Kidney tubule cell (primary cell): ENCODE results near the gene PIPOX.
"Not testable (repeated sequence)": the region's sequence is repeated elsewhere in the genome, so short reads cannot be mapped to it uniquely, and the experiment has no call there.

Experiments used
- DNase-seq: peaks from one replicate; pipeline ENCODE4 v3.0.0-alpha.2; 2018; ENCODE audit warnings: low spot score

The PIPOX gene

DNA sequence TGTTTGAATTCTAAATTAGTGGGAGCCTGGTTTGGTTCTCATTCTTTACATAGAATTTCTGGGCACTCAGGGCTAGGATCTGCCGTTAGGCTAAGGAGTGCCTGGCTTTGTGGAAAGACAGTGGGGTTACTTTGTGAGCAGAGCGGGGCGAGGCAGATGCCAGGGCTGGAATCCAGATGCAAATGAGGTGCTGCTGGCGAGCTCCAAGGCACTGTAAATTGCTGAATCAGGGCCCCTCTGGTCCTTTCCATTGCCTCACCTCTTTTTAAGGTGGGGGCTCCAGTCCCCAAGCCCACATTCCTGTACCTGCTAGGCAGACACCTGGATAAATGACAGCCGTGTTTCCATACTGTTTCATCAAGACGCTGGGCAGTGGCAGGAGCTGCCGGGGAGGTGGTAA, 33.8 kb downstream of the PIPOX start:
- no peak for DNase-seq

DNA sequence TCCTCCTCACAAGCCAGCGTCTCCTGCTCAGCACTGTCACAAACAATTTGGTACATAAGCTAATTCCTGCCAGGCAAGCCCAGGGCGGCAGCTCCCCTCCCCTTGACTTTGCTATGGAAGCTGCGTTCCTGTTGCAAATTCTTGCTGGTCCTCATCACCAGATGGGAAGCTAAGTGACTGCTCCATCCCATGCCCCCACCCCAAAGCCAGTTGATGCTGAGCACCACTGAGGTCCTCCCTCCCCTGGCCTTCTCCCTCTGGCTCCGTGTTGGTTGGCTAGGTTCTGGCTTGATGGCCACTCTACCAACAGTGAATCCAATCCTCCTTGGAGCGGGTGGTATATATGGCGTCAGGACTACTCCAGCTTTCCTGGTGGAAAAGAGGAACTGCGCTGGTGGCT, 34.4 kb downstream of the PIPOX start:
- no peak for DNase-seq

DNA sequence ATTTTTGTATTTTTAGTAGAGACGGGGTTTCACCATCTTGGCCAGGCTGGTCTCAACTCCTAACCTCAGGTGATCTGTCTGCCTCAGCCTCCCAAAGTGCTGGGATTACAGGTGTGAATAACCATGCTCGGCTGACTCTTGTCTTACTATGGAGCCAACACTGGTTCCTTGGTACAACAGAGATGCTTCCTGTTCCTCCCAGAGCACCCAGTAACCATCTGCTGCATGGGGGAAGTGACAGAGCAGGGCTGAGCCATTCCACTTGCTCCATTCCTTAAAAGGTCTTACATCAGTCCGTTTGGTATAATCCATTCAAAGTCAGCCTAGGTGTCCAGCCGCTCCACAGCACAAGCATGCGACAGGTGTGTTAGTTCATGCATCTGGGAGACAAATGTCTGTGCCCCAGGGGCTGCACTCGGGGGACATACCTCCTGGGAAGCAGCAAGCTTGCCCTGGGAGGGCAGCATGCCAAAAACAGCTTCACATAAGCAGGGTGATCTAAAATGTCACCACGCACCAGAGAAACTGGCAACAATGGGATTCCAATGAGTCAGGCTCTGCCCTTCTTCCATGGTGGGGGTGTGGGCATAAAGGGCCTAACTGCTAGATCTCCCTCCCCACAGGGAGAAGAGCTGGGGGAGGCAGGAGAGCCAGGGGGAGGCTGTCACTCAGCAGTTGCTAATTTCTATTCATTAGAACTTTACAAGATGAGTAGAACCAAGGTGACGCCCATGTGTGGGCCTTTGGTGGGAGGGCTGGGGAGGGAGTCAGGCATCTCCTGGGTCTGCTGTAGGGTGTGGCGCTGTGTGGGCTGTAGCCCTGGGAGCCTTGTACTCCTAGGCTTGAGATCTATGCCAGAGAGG, 35.5 kb downstream of the PIPOX start:
- peak; percentile 75 for DNase-seq

DNA sequence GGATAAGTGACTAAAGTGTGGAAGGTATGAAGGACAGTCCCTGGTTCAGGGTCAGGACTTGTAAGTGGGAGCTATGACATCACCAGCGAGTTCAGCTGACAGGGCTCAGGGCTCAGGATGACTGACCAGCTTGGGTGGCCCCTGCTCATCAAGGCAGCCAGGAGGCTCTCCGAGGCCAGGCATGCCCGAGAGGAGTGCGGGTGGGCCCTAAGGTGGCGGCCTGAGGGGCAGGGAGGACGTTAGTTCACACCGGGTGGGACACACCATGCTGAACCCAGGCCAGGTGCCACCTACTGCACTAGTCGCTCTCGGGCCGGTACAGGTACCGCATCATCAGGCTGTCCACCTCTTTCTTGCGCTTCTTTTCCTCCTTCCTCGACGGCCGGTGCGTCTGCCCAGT, 36.5 kb downstream of the PIPOX start:
- DNase-seq = no peak

DNA sequence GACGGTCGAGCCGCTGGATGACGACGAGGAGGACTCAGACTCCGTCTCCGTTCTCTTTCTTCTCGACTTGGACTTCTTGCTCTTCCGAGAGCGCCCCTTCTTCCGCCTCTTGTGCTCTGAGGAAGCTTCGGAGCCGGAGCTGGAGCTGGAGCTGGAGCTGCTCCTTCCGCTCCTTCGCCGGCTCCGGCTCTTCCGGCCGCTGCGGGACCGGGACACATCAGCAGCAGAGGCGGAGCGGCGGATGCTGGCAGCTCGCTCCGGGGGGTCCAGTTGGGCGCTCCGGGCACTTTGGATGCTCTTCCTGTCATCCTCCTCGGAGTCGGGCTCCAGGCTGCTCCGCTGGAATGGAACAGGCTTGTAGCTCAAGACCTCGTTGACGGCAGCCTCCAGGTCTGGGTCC, 36.9 kb downstream of the PIPOX start:
- no peak for DNase-seq

DNA sequence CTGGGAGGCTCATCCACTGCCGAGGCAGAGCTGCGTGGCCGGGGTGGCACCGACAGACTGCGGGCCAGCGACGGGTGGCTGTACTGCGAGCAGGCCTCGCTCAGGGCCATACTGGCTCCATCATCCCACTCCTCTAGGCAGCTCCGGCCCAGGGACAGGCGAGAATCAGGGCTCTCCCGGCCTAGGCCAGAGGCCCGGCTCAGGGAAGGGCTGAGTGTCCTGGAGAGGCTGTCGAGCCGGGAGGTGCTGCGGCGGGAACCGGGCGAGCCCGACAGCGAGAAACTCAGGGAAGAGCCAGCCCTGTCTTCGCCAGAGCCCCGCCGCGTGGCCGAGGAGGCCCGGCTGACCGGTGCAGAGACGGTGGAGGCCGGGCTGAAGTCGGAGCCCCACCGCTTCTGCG, 37.4 kb downstream of the PIPOX start:
- no peak for DNase-seq

DNA sequence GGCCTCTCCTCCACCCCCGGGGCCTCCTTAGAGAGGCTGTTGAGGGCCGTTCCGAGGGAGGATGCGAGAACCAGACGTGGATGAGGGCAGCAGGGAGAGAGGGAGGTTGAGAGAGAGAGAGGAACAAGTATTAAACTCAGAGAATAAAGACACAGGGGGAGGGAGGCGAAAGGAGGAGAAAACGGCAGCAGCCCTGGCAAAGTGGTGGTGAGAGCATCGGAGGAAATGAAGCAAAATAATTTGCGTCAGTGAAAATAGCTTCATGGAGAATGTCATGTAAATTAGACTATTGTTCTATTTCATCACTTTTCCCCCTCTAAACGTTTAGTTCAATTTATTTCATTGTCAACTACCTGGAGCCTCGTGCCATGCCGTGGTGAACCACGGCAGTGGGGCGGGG, 38.0 kb downstream of the PIPOX start:
- no peak for DNase-seq

DNA sequence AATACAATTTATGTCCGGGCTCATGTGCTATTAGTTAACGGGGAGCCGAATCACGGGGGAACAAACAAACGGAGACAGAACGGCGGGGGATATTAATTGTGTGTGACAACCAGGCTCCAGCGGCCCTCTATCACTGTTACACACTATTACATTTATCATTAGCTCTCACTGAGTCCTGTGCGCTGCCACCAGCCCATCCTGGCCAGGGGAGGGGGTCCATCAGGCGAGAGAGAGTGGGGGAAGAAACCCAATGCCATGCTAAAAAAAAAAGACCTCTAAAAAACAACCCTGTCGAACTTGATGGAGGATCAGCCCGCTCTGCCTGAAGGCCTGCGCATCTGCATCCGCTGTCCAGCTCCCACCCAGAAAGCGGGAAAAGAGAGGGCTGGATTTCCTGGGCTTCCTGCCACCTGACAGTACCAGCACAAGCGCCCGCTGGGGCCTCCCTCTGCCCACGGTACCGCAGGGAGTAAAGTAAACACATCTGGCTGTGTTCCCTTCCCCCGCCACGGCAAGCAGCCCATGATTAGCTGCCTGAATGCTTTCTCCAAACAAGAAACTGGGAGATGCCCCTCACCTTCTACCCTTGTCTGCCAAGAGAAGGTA, 41.7 kb downstream of the PIPOX start:
- DNase-seq = no peak

DNA sequence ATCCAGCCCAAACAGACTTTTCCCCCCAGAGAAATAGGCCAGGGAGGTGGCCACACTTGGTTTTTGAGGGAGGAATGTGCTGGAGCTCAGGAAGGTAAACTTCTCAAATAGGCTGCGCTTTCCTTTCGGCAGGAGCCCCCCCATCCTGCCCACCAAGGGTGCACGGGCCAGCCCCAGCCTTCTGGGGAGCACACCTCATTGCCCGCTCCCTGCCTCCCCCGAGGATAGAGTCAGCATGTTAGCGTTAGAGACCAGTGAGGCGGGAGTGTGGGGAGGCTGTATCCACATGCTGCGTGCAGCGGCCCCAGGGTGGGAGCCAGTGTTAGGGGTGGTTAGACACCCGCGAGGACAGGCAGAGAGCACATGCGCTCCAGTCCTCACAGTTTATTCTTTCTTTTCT, 42.3 kb downstream of the PIPOX start:
- no peak for DNase-seq

DNA sequence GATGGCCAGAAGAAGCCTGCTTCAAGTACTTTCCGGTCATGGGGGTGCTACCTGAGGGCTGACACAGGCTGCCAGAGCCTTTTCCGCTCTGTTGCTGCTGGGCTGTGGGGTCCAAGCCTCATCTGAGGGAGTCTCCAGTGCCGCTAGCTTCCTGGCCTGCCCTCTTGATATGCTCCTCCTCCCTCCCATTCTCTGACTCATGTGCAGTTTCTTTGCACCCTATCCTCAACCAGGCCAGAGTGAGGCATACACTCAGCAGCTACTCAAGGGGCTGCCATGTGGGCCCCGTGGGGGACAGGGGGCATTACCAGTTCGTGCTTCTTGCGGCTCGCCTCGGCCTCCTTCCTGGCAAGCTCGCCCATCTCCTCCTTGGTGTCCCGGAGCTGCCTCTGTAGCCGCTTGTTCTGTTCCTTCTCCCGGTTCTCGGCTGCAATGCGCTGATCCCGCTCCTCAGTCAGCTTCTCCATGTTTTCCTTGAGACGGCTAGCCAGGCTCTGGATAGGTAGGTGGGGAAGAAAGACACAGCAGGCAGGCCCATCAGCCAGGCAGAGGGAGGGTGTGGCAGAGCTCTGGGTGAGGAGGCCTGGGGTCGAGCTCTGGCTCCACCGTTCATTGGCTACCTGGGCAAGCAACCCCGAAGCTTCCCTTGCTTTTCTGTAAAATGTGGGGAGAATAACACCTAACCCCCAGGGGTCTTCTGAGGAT, 43.8 kb downstream of the PIPOX start:
- no peak for DNase-seq

DNA sequence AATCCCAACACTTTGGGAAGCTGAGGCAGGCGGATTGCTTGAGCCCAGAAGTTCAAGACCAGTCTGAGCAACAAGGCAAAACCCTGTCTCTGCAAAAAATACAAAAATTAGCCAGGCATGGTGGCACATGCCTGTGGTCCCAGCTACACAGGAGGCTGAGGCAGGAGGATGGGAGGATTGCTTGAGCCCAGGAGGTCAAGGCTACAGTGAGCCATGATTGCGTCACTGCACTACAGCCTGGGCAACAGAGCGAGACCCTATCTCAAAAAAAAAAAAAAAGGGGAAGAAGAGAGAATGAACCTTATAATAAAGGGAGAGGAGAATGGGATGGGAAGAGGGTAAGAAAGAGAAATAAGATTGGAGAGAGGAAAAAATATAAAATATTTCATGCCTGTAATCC, 45.8 kb downstream of the PIPOX start:
- not testable (repeated sequence) for DNase-seq

DNA sequence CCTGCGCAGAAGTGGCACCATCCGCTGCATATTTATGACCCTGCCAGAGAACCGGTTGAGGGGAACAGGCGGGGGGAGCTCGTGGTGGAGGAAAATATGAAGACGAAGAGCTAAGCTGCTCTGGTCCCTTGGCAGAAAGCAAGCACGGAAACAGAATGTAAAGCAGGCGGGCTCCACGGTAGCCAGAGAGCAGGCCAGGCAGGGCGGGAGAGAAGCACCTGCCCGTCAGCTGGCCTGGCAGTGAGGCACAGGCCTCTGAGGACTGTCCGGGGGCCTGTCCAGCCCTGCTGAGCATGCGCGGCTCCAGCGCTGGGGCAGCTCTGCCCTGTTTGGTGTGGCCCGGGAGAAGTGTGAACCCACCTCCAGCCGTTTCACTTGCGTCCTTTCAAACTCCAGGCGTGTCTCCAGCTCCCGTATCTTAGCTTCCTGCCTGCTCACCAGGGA, 46.7 kb downstream of the PIPOX start:
- DNase-seq = no peak

DNA sequence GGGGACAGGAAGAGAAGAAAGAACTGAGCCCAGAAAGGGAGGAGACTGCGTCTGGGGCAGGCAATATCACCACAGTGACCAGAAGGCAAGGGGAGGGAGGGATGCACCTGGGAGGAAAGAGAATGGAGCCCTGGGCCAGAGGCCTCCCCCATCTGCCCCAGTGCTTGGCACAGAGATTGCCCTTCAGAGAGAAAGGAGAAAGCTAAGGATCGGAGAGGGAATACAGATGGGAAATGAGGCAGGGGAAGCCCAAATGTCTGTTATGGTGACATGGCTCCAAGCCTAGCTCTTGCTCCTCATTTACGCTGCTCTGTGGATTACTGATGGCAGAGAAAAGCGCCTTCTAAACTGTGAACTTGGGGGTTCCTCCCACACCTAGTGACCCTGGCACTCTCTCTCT, 47.2 kb downstream of the PIPOX start:
- no peak for DNase-seq

DNA sequence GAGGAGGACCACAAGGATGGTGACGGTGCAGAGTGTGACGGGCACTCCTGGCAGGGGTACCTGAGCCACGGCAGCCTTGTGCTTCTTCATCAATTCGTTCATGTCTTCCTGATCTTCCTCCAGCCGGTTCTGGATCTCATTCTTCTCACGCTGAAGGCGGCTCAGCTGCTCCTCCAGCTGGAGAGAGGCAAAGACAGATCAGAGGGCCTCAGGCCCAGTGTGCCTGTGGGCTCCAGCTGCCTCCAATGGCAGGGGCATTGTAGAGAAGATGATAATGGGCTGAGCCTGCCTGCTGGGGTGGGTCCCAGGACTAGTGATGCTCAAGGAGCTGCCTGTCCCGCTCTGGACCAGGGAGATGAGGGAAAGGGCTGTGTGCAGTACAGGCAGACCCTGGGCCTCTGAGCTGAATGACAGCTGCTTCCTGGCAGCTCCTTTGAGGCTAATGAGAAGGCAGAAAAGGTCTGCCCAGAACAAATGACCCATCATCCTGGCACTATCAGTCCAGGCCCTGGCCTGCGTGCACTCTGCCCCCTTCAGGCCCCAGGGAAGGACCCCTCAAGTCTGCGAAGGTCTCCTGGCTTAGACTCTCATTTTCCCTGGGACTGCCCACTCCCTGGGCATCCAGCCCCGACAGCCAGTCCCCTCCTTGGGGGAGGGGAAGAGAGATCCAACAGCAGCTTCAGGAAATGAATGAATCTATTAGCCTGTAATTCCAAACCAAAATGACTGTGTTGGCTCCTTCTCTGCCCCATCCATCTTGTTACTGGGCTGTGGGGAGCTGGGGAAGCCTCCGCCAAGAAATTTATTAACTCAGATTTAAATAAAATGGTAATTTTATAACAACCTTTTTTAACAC, 48.0 kb downstream of the PIPOX start:
- DNase-seq = no peak

DNA sequence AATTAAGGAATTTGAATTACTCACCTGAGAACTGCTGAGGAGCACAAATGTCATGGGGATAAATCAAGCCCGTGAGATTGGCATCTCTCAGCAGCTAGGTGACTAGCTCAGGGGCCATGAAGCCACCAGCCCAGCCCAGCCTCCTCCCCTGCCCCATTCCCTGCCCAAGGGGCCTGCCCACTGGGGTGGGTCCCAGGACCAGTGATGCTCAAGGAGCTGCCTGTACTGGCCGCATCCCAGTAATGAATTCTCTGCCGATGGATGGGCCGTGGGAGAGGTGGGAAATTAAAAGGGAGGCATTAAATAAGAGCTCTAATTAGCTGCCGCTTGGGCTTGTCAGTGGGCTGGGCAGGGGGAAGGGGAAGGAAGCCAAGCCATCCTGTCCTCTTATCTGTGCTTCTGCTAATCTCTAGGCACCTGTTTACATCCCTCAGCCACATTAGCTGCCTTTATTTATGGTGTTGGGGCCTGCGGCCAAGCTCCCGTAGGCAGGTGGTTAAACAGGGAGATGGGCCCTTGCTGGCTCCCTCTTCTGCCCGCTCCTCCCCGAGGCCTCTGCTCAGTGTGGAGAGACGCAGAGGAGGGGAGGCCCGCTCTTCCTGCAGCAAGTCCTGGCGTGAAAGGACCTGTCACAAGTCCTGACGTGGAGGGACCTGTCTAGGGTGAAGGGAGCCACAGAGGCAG, 48.8 kb downstream of the PIPOX start:
- no peak for DNase-seq

DNA sequence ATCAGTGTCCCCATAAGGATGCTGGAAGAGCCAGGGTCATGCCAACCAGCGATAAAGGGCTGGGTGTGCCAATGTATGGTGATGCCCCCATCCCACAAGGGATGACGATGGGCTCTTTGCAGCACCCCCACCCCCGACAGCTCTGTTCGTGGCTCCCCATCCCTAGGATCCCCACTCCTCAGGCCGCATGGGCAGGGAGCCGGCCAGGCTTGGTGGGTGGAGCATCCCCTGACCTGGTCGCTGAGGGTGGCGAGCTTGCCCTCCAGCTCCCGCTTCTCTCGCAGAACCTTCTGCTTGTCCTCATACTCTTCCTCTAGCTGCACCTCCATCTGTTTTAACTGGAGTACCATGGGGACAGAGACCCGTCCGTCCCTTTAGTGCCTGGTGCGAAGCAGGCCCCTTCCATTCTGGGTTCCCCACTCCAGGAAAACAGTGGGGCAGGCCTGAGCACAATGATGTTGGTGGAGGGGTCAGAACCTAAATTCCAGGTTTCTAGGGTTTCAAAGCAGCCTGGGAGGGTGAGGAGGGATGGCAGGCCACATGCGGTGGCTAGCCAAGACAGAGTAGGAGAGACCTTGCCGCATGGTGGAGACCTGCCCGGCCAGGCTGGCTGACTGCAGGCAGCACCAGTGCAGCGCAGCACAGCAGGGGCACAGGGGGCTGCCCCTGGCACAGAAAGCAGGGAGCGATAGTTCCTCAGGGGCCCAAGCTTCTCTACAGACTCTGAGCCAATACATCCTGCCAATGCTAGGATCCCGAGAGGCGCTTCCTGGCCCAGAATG, 50.3 kb downstream of the PIPOX start:
- no peak for DNase-seq

DNA sequence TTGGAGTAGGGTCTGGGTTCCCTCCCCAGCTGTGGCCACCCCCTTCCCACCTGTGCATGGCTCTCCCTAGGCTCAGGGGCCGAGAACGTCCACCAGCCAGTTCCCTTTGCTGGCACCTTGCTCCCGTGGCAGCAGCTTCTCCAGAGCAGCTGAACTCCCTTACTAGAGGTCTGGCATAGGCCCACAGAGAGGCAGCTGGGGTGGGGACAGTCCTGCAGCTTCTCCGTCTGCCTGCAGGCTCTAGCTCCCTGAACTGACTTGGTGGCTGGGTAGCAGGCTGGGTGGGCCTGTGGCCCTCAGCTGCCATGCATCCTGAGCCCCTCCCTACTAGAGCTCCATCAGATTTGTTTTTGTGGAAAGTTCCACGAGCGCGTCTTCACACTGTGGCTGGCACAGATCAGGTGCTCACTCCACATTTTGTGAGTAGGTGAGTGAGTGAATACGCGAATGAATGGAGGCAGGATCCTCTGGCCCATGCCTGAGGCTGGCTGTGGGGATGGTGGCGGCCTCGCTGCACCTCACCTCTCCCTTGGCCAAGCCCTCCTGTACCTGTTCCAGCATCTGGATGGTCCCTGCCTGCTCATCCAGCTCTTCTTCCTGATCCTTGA, 51.3 kb downstream of the PIPOX start:
- DNase-seq = no peak

DNA sequence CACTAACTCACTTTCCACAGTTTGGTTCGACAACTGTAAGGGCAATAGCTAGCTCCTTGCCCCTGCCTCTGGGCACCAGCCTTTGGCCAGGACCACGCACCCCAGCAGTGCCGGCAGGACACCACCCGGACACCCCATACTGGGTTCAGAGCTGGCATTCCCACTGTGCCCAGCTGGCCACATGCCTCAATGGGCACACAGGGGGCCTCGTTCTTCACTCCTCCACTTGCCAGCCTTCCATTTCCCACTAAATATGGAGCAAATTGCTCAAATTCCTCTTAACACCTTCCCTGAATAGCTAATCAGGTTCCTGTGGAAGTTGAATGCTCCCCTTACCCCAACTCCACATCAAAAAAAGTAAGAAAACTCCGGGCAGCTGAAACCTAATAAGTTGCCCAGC, 52.5 kb downstream of the PIPOX start:
- DNase-seq = no peak

DNA sequence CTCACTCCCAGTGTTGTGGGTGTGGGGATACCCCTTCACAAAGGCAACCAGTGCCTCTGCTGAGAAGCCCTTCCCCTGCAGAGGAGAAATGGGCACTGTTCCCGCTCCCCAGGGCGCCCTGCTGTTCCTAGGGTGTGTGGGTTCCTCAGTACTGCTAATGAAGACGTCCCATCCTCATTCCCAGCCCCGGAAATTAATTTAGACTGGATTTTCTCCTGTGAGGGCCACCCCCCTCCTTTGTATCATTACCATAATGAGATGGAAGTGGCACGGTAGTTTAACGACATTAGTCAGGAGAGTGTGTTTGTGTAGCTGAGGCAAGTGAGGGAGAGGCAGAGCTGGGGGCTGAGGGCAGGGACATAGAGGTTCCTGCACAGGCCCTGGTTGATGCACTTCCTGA, 53.2 kb downstream of the PIPOX start:
- no peak for DNase-seq

DNA sequence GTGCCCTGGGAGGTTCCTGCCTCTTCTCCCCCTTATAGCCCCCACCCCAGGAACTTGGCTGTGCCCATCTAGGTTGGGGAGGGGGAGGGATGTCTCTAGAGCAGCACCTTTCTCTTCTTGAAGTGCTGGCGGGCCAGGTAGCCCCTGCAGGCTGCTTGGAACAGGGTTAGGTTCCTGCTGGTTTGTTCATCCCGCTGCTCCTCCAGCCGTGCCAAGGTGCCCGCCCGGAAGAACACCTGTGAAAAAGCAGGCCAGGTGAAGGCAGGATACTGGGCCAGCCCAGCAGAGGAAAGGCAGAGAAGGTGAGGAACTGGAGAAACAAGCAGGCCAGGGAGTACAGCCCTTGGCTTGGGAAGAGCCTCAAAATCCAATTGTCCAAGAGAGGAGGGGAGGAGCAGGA, 56.6 kb downstream of the PIPOX start:
- DNase-seq = no peak
